GM08714 (cell line): ENCODE data around the gene VPREB3.
A peak's percentile ranks its signal among the peaks of the same experiment; 100 is the strongest.

Source experiments
- H3K4me3 ChIP-seq: fragments of 200-500 bp; sonication (Bioruptor generic); 2 replicates; pipeline ENCODE4 v1.5.1; 2014; ENCODE audit warnings: mild to moderate bottlenecking, low read length, inconsistent platforms
- ZNF274 ChIP-seq: IDR thresholded peaks from 2 replicates; pipeline ENCODE4 v1.6.1; 2012; ENCODE audit warnings: mild to moderate bottlenecking, low read depth, low read length

VPREB3 gene

GRCh38 chr22:23763954-23764353, 9.7 kb upstream of the VPREB3 start:
- H3K4me3 ChIP-seq = no peak overlapping the region; the same call in 1 of the 2 replicates
- TF ChIP-seq ZNF274 = no peak

GRCh38 chr22:23763579-23763945, 9.3 kb upstream of the VPREB3 start:
- no peak for TF ChIP-seq ZNF274
- no peak overlapping the region; the same call in 1 of the 2 replicates for H3K4me3 ChIP-seq

- no peak within 1 kb of the TSS; the same call in 1 of the 2 replicates for H3K4me3 ChIP-seq
- TF ChIP-seq ZNF274 = no peak
Observed at GRCh38 chr22:23762842-23763578, 8.8 kb upstream of the VPREB3 start, which contains the start of gene C22orf15. Gene C22orf15 (plus strand): TSS chr22:23762990. CDS start chr22:23763307, 317 bp downstream.

- no peak overlapping the region for H3K4me3 ChIP-seq
Observed at GRCh38 chr22:23760056-23760455, 5.8 kb upstream of the VPREB3 start.

DNA sequence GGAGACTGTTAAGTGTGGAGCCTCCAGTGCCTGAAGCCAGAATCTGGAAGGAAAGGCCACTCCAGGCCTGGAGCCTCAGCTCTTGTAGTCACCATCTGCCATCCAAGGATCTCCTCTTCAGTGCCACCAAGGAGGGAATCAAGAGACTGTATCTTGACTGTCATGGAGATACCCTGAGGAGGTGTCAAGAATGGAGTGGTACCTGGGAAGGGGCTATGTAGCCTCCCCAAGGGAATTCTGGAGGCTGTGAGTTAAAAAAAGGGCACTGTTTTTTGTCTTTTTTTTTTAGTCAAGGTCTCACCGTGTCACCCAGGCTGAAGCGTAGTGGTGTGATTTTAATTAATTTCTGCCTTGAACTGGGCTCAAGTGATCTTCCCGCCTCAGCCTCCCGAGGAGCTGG, 5.3 kb upstream of the VPREB3 start:
- no peak overlapping the region for H3K4me3 ChIP-seq
- TF ChIP-seq ZNF274 = no peak

More at GRCh38 chr22:23760056-23760455, 5.8 kb upstream of the VPREB3 start:
- TF ChIP-seq ZNF274 = no peak

DNA sequence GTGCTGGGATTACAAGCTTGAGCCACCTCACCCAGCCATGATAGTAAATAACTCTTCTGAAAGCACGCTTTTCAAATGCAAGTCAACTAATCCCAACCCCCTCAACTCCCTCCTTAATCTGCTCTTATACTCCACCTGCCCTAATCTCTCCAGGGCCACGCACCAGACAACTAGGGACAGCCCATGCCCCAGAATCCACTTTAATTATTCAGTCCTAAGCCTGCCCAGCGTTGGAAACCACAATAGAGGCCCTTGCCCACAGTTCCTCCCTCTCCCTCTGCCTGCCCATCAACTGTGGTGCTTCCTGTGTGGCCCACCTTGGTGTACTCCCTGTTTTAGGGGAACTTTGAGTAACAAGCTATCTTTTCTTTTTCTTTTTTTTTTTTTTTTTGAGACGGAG, 2.7 kb upstream of the VPREB3 start:
- no peak for TF ChIP-seq ZNF274
- no peak overlapping the region for H3K4me3 ChIP-seq

DNA sequence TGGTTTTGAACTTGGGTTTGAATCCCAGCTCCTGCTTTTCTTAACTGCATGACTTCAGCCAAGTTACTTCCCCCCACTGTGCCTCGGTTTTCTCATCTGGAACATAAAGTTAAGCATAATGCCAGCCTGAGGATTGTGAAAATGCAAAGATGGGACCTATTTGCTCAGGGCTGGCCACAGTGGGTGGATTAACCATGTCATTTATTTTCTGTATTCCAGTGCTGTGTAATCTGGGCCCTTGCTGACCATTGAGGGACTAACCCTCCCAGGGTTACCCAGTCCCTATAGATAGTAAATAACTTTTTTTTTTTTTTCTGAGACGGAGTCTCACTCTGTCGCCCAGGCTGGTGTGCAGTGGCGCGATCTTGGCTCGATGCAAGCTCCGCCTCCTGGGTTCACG, 1.5 kb upstream of the VPREB3 start:
- TF ChIP-seq ZNF274 = no peak
- no peak overlapping the region for H3K4me3 ChIP-seq

DNA sequence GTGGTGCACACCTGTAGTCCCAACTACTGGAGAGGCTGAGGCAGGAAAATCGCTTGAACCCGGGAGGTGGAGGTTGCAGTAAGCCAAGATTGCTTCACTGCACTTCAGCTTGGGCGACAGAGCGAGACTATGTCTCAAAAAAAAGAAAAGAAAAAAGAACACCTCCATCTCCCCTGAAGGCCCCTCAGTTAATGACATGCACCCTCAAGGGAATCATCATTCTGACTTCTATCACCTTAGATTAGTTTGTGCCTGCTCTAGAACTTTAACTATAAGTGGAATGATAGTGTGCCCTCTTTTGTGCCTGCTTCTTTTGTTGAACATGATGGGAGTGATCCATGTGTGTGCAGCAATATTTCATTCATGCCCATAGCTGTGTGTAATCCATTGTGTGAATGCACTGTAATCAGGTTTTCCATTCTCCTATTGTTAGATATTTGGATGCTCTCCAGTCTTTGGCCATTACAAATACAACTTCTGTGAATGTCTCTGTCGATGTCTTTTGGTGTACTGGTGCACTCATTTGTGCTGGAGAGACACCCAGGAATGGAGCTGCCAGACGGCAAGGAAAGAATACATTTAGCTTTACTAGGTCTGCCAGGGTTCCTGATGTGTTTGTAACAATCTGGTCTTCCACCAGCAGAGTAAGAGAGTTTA, 883 bp upstream of the VPREB3 start:
- no peak for TF ChIP-seq ZNF274
- H3K4me3 ChIP-seq = no peak overlapping the region

DNA sequence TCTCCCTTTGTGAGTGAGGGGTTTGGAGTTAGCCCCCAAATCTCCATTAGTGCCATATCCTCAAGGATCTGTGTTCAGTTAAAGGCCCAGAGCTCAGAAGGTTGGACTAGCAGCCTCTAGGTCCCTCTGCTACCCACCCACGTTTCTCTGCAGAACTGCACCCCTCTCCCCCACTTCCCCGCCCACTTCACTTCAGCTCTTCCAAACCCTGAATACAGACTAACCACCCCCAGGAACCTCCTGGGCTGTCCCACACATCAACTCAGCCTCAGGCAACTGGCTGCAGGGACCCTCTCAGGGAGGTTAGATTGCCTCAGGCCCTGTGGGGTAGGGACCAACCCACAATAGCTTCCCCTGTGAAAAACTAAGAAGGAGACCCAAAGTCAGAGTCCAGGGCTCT, 840 bp downstream of the VPREB3 start:
- H3K4me3 ChIP-seq = peak overlapping the region; percentile 22; the same call in 1 of the 2 replicates
- TF ChIP-seq ZNF274 = no peak

DNA sequence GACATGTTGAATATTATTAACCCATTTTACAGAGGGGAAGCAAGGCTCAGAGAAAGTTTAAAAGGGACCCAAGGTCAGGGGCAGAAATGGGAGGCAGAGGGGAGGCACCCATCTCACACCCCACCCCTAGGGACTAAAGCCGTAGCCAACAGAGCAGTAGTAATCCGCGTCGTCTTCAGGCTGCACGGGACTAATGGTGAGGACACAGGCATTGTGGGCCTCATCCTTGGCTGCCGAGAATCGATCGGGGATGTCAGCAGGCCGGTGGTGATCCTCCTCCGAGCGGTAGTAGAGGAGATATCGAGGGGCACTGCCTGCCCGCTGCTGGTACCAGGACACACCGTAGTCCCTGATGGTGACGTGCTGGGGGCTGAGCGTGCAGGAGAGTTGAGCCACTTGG, 1.5 kb downstream of the VPREB3 start:
- no peak overlapping the region; the same call in 1 of the 2 replicates for H3K4me3 ChIP-seq
- TF ChIP-seq ZNF274 = no peak

GRCh38 chr22:23752090-23752691, 2.0 kb downstream of the VPREB3 start:
- peak overlapping the region; percentile 87; the same call in 1 of the 2 replicates for H3K4me3 ChIP-seq
- no peak for TF ChIP-seq ZNF274

DNA sequence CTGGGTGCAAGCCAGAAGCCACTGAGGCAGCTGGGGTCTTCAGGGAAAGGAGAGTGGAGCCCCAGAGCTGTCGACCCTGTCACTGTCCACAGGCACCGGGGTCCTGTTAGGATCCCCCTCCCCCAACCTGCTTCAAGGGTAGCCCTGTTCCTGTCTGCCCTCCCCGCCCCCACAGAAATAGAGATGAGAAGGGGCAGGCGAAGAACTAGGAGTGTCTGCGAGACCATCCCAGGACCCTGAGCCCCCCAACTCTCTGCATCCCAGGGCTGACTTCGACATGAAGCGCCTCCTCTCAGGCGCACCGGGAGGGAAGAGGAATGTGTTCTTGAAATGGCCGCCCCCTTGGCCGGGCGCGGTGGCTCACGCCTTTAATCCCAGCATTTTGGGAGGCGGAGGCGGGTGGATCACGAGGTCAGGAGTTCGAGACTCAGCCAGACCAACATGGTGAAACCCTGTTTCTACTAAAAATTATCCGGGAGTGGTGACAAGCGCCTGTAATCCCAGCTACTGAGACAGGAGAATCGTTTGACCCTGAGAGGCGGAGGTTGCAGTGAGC, 2.7 kb downstream of the VPREB3 start:
- H3K4me3 ChIP-seq = peak overlapping the region; percentile 87
- TF ChIP-seq ZNF274 = no peak

- no peak for TF ChIP-seq ZNF274
- peak within 1 kb of the TSS; percentile 87 for H3K4me3 ChIP-seq
Observed at GRCh38 chr22:23750714-23751440, 3.3 kb downstream of the VPREB3 start, which contains the start of gene ZNF70. Gene ZNF70 (minus strand): TSS chr22:23751112. CDS start chr22:23745140, 5,972 bp downstream.

- peak overlapping the region; percentile 87 for H3K4me3 ChIP-seq
- no peak for TF ChIP-seq ZNF274
Observed at GRCh38 chr22:23750367-23750713, 3.9 kb downstream of the VPREB3 start.
